HG03097 (cell line): Measurements from ENCODE around the gene PMM1.
A peak's percentile ranks its signal among the peaks of the same experiment; 100 is the strongest.
"Not testable (repeated sequence)": the region's sequence is repeated elsewhere in the genome, so short reads cannot be mapped to it uniquely, and the experiment has no call there.

Experiments used
- ATAC-seq: cut with Tn5 transposase; IDR thresholded peaks from one replicate; pipeline ENCODE4 v1.9.1; 2021; ENCODE audit not compliant: unreplicated experiment, low FRiP score

PMM1 gene

GRCh38 chr22:41589391-41590241 is at the start of gene PMM1:
TSS of gene PMM1 (minus strand) at chr22:41589840. CDS start at chr22:41589805, 35 bp downstream.
- peak; percentile 96 for ATAC-seq

- ATAC-seq = no peak
These were observed 49.1 kb upstream of the PMM1 start for GRCh38 chr22:41638748-41639147.

- ATAC-seq = no peak
These were observed 48.5 kb upstream of the PMM1 start for GRCh38 chr22:41638124-41638523.

- ATAC-seq = not testable (repeated sequence)
These were observed 48.0 kb upstream of the PMM1 start for GRCh38 chr22:41637623-41638022.

DNA sequence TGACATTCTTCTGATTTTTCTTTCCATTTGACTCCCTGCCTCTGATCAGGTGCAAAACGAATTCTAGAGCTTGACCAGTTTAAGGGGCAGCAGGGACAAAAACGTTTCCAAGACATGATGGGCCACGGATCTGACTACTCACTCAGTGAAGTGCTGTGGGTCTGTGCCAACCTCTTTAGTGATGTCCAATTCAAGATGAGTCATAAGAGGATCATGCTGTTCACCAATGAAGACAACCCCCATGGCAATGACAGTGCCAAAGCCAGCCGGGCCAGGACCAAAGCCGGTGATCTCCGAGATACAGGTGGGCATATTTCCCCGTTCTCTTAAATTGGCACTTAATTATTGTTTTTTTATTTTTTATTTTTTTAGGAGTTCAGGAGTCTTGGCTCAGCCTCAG is 46.8 kb upstream of the PMM1 start:
- ATAC-seq = no peak

DNA sequence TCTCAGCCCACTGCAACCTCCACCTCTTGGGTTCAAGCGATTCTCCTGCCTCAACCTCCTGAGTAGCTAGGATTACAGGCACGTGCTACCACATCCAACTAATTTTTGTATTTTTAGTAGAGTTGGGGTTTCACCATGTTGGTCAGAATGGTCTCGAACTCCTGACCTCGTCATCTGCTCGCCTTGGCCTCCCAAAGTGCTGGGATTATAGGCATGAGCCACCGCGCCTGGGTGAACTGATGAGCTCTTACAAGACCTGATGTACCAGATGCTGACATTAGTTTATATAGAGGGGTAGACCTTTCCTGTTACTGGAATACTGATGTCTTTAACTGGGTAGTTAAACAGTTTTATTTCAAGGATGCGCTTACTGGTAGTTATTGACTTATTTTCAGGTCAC is 45.0 kb upstream of the PMM1 start:
- not testable (repeated sequence) for ATAC-seq

DNA sequence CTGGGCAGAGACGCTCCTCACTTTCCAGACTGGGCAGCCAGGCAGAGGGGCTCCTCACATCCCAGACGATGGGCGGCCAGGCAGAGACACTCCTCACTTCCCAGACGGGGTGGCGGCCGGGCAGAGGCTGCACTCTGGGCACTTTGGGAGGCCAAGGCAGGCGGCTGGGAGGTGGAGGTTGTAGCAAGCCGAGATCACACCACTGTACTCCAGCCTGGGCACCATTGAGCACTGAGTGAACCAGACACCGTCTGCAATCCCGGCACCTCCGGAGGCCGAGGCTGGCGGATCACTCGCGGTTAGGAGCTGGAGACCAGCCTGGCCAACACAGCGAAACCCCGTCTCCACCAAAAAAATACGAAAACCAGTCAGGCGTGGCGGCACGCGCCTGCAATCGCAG is 42.0 kb upstream of the PMM1 start:
- ATAC-seq = not testable (repeated sequence)

GRCh38 chr22:41631115-41631514 is 41.5 kb upstream of the PMM1 start:
- not testable (repeated sequence) for ATAC-seq

GRCh38 chr22:41625577-41625976 is 35.9 kb upstream of the PMM1 start:
- no peak for ATAC-seq

GRCh38 chr22:41621911-41622179 is 32.2 kb upstream of the PMM1 start:
- no peak for ATAC-seq

DNA sequence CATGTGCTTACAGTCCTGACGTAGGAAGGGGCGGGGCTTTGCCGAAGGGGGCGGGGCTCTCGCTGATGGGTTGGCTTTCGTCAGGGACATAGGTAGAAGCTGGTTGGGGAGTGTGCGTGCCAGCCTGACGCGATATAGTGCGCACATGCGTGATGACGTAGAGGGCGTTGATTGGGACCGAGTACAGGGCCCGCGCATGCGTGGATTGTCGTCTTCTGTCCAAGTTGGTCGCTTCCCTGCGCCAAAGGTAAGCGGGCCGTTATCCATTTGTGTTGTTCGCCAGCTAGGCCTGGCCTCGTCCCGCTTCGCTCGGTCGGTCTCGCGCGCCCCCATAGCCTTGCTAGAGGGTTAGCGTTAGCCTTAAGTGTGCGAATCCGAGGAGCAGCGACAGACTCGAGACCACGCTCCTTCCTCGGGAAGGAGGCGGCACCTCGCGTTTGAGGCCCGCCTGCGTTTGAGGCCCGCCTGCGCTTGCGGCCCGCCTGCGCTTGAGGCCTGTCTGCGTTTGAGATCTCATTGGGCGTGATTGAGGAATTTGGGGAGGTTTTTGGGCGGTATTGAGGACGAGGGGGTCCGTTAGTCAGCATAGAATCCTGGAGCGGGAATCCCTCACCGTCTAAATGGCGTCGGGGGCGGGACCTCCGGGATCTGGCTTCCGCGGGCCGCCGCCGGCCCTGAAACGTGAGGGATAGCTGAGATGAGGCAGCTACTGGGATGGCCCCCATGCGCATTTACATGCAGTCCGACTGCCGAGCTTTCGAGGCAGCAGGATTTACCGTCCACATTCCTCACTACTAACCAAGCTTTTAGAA is 31.7 kb upstream of the PMM1 start, which contains the start of gene XRCC6:
XRCC6 (plus strand) TSS at position 197 of the 812 bp plus-strand sequence. CDS start 710 bp downstream, outside the sequence.
- peak; percentile 65 for ATAC-seq

GRCh38 chr22:41620589-41621098 is 31.0 kb upstream of the PMM1 start, which contains the start of gene DESI1:
TSS of gene DESI1 (minus strand) at chr22:41621043. CDS start at chr22:41620839, 204 bp downstream.
- ATAC-seq = peak; percentile 50

- peak; percentile 14 for ATAC-seq
These were observed 30.4 kb upstream of the PMM1 start for GRCh38 chr22:41619979-41620588.

- no peak for ATAC-seq
These were observed 23.8 kb upstream of the PMM1 start for GRCh38 chr22:41613456-41613855.

DNA sequence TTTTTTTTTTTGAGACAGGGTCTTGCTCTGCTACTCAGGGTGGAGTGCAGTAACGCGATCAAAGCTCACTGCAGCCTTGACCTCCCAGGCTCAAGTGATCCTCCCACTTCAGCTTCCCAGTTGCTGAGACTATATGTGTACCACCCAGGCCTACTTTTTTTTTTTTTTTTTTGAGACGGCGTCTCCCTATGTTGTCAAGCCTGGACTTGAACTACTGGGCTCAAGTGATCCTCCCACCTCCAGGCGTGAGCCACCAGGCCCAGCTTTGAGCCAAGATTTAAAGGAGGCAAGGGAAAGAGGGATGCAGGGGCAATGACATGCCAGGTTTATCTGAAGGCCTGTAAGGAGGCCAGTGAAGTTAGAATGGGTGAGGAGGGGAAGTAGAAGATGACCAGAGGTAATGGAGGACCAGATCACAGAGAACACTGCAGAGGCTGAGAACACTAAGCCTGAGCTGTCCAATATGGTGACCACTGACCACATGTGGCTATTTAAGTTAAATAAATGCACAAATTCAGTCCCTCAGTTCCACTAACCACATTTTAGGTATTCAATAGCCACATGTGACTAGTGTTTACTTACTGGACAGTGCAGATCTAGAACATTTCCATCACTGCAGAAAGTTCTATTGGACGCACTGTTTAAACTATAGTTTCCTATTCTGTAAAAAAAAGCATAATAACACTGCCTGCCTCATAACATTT is 23.1 kb upstream of the PMM1 start:
- ATAC-seq = no peak

GRCh38 chr22:41608386-41608785 is 18.7 kb upstream of the PMM1 start:
- no peak for ATAC-seq

DNA sequence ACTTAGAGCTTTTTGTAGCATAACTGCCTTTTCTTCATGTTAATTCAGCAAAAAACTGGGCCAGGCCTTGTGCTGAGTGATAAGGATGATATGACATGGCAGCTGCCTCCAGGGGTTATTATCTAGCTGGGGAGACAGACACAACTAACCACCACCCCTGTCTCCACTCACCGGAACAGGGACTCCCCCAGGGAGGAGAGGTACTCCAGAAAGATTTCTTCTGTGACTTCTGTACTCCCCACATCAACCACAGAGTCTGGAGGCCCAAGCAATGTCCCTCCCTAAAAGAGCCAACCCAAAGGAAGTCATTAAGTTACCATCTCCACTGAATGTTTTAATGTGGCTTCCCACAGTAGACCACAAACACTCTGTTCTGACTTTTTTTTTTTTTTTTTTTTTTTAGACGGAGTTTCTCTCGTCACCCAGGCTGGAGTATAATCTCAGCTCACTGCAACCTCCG is 14.3 kb upstream of the PMM1 start:
- no peak for ATAC-seq

DNA sequence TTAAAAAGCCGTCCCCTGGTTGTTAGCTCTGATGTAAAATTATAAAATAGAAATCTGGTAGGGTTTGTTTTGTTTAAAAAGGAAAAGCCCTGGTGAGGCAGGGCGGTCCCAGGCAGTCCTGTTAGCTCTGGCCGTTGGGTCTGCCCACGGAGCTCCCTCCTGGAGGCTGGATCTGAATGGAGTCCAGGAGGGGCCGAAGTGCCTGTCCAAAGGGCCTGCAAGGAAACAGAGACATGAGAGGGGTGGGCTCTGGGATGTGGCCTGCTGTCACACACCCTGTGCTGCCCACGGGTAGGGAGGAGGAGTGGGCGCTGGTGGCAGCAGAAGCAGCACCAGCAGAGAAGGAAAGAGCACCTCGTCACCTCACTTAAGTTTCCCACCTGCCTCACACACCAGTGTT is 11.3 kb upstream of the PMM1 start:
- ATAC-seq = no peak

DNA sequence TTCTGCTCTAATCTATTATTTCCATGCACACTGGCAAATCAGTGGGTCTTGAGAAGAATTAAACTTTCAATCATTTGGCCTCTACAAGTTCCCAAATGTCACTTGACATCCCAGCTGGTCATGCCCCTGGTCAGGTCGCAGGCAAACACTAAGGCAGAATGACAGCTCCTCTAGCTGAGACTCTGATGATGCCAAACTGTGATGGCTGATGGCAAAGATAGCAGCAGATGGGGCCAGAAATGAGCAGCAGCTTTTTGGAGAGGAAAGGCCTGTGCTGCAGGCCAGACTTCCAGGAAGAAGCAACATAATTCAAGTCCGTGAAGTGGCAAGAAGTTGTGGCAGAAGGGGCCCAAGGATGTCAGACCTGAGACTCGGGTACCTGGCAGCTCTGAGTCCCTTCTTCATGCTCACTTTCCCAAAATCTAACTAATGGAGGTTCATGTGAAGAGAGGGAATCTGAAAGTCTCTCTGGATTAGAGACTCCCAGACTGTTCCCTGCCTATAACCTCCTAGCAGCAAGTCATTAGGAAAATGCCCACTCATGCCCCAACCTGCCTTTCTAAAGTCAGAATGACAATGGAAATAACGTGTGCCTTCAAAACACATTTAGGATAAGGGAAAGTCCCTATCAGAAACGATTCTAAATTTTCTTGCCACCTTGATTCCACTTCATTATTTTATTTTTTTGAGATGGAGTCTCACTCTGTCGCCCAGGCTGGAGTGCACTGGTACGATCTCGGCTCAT is 9.4 kb upstream of the PMM1 start:
- no peak for ATAC-seq

DNA sequence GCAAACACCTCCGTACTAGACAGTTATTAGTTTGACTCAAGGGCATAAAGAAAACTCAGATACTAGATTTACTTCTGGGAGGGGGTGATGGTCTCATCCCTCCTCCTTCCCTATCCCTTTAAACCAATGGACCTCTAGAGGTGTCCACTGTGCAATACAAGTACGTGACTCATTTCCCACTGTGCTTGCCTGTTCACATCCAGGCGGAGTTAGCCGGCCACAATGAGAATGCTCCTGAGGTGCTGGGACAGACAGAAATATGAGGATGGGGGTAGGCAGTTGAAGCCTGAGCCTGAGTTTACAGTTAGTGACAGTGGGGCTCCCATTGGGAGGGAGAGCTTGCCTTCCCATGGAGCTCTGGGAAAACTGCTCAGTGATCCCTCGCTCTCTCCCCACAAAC is 8.4 kb upstream of the PMM1 start:
- ATAC-seq = no peak
